Measurements from ENCODE around the gene UQCC5.

The UQCC5 gene

DNA sequence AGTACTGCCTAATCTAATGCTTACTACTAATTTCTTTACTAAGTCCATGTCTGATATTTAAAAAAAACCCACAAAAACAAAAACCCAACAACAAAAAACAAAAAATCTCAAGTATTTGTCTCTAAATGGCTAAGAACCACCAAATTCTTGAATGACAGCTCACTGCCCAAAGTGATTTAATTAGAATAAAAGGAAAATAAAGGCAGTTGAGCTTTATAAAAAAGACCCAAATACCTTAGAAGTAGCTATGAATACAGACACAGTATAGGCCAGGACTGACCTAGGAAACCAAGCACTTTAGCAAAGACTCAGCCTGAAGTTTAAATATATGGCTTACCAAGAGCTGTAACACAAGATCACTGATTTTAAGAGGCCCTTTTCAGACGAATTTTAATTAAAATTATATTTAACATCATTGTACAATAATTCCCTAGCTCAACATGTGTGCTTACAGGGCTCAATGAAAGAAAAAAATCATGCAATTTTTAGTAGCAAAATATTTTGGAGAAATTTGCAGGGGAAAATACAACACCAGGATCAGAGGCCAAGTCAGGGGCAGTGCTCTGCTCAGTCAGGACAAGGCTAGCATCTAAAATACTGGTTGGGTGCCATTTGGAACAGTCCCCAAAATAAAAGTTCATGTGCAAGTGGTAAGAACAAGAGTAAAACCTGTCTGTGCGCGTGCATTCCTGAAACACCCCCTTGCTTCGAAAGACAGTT, 24.8 kb downstream of the UQCC5 start:
- TF ChIP-seq TAF1 (IDR thresholded peaks at IDR 0.05; ENCODE audit: borderline replicate concordance, insufficient read depth, low read length), result no peak
- TF ChIP-seq SIN3A (IDR thresholded peaks at IDR 0.05; ENCODE audit: borderline replicate concordance, insufficient read depth, low read length), result no peak
- no peak for TF ChIP-seq POLR2AphosphoS5 (IDR thresholded peaks at IDR 0.05; ENCODE audit: low read depth, low read length)
- TF ChIP-seq, protein P1, sequence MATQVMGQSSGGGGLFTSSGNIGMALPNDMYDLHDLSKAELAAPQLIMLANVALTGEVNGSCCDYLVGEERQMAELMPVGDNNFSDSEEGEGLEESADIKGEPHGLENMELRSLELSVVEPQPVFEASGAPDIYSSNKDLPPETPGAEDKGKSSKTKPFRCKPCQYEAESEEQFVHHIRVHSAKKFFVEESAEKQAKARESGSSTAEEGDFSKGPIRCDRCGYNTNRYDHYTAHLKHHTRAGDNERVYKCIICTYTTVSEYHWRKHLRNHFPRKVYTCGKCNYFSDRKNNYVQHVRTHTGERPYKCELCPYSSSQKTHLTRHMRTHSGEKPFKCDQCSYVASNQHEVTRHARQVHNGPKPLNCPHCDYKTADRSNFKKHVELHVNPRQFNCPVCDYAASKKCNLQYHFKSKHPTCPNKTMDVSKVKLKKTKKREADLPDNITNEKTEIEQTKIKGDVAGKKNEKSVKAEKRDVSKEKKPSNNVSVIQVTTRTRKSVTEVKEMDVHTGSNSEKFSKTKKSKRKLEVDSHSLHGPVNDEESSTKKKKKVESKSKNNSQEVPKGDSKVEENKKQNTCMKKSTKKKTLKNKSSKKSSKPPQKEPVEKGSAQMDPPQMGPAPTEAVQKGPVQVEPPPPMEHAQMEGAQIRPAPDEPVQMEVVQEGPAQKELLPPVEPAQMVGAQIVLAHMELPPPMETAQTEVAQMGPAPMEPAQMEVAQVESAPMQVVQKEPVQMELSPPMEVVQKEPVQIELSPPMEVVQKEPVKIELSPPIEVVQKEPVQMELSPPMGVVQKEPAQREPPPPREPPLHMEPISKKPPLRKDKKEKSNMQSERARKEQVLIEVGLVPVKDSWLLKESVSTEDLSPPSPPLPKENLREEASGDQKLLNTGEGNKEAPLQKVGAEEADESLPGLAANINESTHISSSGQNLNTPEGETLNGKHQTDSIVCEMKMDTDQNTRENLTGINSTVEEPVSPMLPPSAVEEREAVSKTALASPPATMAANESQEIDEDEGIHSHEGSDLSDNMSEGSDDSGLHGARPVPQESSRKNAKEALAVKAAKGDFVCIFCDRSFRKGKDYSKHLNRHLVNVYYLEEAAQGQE (IDR thresholded peaks at IDR 0.05; ENCODE audit: insufficient read depth in 1 of 2, low read depth in 2 of 2, low read length in 2 of 2), result no peak
- no peak for TF ChIP-seq FOXP2 (optimal IDR thresholded peaks at IDR 0.05; ENCODE audit: borderline replicate concordance, extremely low read depth, extremely low read length, insufficient read depth)

DNA sequence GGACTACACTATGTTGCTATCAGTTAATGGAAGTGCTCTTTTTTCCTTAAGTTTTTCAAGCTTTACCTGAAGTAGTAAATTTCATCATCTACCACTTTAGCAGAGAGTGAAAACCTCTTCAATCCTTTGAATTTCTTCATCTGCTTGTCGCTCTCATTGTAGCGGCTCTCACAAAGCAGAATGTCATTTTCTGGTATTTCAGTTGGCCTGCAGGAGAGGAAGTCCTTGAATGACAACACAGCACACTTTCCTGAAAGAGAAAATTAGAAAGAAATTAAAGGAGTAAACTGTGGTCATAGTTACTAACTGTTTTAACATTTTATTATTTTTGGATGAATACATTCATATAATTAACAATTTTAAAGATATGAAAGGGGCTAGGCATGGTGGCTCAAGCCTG, 27.6 kb downstream of the UQCC5 start:
- no peak for TF ChIP-seq POLR2AphosphoS5 (IDR thresholded peaks at IDR 0.05; ENCODE audit: low read depth, low read length)
- TF ChIP-seq SIN3A (IDR thresholded peaks at IDR 0.05; ENCODE audit: borderline replicate concordance, insufficient read depth, low read length), result no peak
- TF ChIP-seq, protein P1 (IDR thresholded peaks at IDR 0.05; ENCODE audit: insufficient read depth in 1 of 2, low read depth in 2 of 2, low read length in 2 of 2), result no peak
- no peak for TF ChIP-seq TAF1 (IDR thresholded peaks at IDR 0.05; ENCODE audit: borderline replicate concordance, insufficient read depth, low read length)
- TF ChIP-seq FOXP2 (optimal IDR thresholded peaks at IDR 0.05; ENCODE audit: borderline replicate concordance, extremely low read depth, extremely low read length, insufficient read depth), result no peak

DNA sequence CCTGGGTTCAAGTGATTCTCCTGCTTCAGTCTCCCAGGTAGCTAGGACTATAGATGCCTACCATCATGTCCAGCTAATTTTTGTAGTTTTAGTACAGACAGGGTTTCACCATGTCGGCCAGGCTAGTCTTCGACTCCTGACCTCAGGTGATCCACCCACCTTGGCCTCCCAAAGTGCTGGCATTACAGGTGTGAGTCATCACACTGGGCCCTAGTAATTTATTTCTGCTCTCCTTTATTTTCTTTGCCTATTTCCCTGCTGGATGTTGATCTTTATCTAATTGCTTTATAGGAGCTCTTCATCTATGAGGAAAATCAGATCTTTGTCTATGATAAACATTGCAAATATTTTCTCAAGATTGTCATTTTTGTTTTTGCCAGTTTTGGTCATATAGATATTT, 31.7 kb downstream of the UQCC5 start:
- TF ChIP-seq FOXP2 (optimal IDR thresholded peaks at IDR 0.05; ENCODE audit: borderline replicate concordance, extremely low read depth, extremely low read length, insufficient read depth) (no peak), TAF1 (IDR thresholded peaks at IDR 0.05; ENCODE audit: borderline replicate concordance, insufficient read depth, low read length) (no peak), SIN3A (IDR thresholded peaks at IDR 0.05; ENCODE audit: borderline replicate concordance, insufficient read depth, low read length) (no peak), POLR2AphosphoS5 (IDR thresholded peaks at IDR 0.05; ENCODE audit: low read depth, low read length) (no peak)
- TF ChIP-seq, protein P1 (IDR thresholded peaks at IDR 0.05; ENCODE audit: insufficient read depth in 1 of 2, low read depth in 2 of 2, low read length in 2 of 2), result no peak

GRCh38 chr3:52570076-52570475, 33.7 kb downstream of the UQCC5 start:
- TF ChIP-seq FOXP2 (optimal IDR thresholded peaks at IDR 0.05; ENCODE audit: borderline replicate concordance, extremely low read depth, extremely low read length, insufficient read depth), result no peak
- TF ChIP-seq, protein P1 (IDR thresholded peaks at IDR 0.05; ENCODE audit: insufficient read depth in 1 of 2, low read depth in 2 of 2, low read length in 2 of 2), result no peak
- no peak for TF ChIP-seq SIN3A (IDR thresholded peaks at IDR 0.05; ENCODE audit: borderline replicate concordance, insufficient read depth, low read length)
- TF ChIP-seq TAF1 (IDR thresholded peaks at IDR 0.05; ENCODE audit: borderline replicate concordance, insufficient read depth, low read length), result no peak
- TF ChIP-seq POLR2AphosphoS5 (IDR thresholded peaks at IDR 0.05; ENCODE audit: low read depth, low read length), result no peak
